IPS DF 4.7 (cell line): Measurements from ENCODE around the gene IBTK.
"Not testable (repeated sequence)": the region's sequence is repeated elsewhere in the genome, so short reads cannot be mapped to it uniquely, and the experiment has no call there.

Source experiments
- DNase-seq: peaks from one replicate; pipeline ENCODE4 v3.0.0-alpha.2; 2013; ENCODE audit warnings: low spot score; ENCODE audit errors: extremely low read depth

IBTK gene, protein sequence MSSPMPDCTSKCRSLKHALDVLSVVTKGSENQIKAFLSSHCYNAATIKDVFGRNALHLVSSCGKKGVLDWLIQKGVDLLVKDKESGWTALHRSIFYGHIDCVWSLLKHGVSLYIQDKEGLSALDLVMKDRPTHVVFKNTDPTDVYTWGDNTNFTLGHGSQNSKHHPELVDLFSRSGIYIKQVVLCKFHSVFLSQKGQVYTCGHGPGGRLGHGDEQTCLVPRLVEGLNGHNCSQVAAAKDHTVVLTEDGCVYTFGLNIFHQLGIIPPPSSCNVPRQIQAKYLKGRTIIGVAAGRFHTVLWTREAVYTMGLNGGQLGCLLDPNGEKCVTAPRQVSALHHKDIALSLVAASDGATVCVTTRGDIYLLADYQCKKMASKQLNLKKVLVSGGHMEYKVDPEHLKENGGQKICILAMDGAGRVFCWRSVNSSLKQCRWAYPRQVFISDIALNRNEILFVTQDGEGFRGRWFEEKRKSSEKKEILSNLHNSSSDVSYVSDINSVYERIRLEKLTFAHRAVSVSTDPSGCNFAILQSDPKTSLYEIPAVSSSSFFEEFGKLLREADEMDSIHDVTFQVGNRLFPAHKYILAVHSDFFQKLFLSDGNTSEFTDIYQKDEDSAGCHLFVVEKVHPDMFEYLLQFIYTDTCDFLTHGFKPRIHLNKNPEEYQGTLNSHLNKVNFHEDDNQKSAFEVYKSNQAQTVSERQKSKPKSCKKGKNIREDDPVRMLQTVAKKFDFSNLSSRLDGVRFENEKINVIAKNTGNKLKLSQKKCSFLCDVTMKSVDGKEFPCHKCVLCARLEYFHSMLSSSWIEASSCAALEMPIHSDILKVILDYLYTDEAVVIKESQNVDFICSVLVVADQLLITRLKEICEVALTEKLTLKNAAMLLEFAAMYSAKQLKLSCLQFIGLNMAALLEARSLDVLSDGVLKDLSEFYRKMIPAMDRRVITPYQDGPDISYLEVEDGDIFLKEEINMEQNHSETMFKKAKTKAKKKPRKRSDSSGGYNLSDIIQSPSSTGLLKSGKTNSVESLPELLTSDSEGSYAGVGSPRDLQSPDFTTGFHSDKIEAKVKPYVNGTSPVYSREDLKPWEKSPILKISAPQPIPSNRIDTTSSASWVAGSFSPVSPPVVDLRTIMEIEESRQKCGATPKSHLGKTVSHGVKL (N-terminal part only)

DNA sequence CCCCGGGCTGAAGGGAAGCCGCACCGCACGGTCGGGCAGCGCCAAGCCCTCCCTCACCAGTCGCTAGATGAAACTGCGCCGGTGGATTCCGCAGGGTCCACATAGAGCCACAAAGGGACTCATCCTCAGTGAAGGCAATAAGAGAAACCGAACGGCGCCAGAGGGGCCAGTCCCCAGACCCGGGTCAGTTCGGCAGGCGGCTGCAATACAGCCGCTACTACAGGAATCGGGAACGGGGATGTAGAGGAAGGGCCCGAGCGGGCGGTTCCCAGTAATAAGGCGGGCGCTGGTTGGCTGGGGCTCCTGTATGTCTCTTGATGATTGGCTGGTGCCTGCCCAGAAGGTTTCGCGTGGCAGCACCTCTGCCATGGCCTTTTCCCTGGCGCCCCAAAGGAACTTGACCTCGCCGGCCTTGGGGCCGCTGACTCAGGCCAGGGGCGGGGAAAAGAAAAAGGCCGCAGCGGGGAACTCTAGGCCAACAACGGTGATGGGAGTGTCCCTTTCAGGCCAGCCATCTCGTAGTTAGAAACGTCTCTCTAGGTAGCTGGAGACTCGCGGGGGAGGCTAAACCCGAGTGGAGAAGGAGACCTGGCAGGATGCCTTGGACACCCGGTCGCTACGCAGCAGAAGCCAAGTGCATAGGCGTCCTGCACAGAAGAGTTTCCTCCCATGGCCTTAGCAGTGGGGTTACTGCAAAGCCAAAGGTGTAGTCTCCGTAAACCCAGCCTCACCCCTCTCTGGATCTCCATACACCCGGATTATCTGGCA is at the start of gene IBTK:
TSS of gene IBTK (minus strand) at position 240 of the 768 bp plus-strand sequence. CDS start 7,258 bp downstream, outside the sequence.
- no peak for DNase-seq

DNA sequence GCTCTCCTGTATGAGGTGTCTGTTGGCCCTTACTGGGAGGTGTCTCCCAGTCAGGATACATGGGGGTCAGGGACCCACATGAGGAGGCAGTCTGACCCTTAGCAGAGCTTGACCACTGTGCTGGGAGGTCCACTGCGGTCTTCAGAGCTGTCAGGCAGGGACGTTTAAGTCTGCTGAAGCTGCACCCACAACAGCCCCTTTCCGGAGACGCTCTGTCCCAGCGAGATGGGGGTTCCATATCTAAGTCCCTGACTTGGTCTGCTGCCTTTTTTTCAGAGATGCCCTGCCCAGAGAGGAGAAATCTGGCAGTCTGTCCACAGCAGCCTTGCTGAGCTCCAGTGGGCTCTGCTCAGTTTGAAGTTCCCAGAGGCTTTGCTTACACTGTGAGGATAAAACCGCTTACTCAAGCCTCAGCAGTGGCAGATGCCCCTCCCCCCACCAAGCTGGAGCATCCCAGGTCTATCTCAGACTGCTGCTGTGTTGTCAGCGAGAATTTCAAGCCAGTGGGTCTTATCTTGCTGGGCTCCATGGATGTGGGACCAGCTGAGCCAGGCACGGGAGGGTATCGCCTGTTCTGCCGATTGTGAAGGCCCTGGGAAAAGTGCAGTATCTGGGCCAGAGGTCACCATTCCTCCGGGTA is 36.3 kb upstream of the IBTK start:
- DNase-seq, result no peak

DNA sequence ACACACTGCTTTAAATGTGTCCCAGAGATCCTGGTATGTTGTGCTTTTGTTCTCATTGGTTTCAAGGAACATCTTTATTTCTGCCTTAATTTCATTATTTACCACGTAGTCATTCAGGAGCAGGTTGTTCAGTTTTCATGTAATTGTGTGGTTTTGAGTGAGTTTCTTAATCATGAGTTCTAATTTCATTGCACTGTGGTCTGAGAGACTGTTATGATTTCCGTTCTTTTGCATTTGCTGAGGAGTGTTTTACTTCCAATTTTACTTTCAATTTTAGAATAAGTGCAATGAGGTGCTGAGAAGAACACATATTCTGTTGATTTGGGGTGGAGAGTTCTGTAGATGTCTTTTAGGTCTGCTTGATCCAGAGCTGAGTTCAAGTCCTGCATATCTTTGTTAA is 34.0 kb upstream of the IBTK start:
- not testable (repeated sequence) for DNase-seq

DNA sequence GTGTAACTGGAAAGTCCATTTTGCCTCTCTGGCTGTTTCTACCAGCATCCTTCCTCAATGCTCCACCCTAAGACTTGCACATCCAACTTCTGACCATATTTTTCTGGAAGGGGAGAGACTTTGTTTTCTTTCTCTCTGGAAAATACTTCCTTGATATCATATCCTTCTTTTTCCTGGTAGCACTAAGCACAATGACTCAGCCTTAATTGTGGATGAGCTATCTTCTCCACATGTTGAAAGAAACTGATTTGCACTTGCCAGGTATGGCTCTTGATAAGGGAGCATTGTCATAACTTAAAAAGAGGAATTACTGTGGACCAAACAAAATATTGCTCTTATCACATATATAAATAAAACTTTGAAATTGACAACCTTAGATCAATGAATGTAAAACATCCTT is 30.1 kb upstream of the IBTK start:
- DNase-seq, result no peak

DNA sequence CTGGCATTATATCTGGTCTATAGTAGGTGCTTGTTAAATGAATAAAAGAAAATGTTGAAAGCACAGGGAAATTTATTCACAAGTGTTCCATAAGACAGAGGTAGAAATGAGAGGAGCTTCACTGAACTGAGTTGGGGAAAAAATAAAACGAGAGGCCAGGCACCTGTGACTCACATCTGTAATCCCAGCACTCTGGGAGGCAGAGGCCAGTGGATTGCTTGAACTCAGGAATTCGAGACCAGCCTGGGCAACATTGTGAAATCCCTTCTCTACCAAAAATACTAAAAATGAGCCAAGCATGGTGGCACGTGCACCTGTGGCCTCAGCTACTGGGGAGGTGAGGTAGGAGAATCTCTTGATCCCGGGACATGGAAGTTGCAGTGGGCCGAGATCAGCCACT is 28.1 kb upstream of the IBTK start:
- DNase-seq, result no peak

DNA sequence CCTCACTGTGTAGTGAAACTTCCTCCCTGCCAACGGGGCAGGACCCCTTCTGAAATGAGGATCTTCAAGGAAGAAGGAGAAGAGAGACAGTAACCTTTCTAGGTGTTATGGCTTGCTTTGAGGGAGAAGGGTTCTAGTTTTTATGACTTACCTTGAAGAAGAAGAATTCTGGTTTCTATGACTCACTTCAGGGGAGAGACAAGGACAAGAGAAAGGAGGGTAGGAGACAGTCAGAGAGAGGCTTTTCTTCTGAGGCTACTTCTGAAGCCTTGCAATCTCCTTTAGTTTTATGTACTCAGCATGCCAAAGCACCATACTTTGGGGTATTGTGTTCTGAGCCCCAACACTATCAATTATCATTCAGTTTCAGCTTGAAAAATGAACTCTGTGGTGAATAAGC is 25.8 kb upstream of the IBTK start:
- DNase-seq, result no peak

DNA sequence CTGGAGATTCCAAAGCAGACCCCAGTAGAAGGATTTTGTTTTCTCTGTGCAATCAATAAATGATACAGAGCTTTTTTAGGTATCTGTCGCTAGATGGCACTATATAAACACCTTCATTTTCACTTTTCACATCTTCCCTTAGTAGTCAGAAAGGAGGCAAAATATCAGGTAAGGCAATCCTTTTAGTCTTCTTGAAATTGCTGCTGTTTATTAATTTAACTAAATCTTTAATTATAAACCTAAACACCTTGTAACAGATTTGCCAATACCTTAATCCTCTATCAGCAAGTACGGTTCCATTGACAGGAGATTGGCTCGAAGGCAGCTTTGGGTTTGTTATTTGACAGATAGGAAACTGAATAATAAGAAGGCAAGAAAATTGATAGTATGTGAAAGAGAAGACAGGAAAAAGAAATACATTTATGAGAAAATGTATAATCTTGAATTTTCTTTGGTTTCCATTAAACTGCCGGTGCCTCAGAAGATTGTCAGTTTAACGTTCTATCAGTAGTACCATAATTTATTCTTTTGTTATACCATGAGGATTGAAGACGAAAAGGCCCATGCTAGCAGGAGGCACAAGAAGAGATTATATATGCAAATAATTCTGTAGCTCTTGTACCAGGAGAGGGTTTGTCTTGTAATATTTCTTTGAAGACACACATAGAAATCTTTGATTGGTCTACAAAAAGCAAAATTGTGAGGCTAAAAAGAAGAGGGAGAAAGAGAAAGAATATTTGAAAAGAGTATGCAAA is 23.5 kb upstream of the IBTK start:
- no peak for DNase-seq

DNA sequence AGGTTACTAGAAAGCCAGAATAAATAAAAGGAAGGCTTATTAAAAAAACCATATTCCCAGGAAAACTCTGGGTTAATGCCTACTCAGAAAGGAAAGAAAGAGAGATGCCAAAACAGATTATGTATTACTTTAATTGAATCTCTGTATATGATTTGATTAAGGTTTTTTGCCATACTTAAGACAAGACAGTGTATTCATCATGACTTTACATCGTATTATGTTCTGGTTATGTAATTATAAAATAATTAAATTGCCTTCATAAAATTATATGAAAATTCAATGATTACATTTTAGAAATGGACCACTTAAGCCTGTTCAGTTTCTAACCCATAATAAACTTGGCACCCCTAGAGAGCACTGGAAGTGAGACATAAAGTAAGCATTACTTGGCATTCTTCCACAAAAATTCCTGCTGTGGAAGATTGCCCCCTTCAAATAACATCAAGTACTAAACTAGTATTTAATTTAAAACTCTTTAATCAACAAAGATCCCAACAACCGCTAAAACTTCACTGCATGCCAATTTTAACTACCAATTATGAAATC is 20.8 kb upstream of the IBTK start:
- no peak for DNase-seq

DNA sequence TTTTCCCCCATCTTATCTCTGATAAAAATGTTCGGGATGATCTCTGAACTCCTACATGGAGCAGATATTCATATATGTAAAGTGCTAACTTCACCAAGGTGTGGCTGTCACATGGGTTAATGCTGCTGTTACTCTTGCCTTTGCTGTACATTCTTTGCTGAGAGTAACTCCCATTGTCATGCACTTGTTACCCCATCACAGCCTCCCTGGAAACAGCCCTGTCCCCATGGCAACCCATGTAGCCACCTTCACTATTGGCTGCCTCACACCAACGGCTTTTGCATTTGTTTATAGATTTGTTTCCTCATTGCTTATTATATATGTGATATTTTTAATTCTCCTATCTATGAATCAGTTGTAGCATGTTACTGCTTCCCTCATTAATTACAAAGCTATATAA is 17.3 kb upstream of the IBTK start:
- DNase-seq, result no peak

DNA sequence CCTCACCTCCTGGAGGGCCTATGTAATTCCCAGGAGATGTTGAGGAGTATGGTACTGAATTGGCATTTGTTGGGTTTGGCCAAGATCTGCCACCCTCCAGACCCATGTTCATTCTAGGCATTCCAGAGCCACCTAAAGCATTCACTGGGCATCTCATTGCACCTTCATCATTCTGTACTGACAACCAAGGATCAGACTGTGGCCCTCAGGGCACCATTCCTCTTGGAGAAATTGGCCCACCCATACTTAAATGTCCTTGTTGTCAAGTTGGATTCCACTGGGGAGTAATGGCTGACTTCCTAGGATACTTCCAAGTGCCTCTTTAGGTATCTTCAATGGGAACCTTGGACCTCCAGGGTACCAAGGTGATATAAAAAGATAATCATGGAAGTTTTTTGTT is 16.8 kb upstream of the IBTK start:
- no peak for DNase-seq

DNA sequence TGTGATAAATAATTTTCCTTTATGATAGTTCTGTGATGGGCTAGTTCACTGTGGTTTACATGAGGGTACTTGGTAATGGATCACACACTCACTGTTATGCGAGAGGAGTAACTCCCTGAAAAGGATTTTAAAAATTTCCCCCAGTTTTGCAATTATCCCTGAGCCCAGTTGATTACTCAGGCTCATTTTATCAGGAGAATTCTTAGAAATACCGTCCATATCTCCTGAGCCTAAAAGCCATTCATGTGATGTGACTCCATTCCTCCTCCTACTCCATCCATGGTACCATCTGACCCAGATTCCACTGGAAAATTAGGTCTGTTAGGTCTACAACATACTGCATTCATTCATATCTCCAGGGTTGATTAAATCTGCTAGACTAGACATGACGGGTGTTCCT is 16.4 kb upstream of the IBTK start:
- DNase-seq, result no peak

DNA sequence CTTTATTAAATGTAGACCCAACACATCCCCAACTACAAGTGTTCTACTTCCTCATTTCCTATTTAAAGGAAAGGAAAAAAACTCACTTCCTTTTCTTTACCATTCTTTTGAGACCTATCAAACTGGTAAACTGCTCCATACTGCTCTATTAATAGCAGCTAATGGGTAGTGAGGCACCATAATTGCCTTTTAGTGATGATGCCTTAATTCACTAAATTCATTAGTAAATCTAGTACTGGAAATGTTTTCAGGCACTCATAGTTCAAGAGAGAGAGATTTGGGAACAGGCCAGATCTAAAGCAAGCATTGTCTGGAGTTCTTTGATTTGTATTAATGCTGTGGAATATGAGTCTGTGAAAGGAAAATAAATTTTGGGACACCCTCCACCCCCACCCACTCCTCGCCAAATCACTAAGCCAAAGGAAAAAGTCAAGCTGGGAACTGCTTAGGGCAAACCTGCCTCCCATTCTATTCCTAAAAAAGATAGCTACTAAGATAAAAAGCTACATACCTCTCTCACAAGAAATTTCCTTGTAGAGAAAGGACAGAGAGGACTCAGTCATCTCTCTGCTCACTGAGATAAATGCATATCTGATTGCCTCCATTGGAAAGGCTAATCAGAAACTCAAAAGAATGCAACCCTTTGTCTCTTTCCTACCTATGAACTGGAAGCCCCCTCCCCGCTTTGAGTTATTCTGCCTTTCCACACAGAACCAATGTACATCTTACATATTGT is 13.6 kb upstream of the IBTK start:
- no peak for DNase-seq

DNA sequence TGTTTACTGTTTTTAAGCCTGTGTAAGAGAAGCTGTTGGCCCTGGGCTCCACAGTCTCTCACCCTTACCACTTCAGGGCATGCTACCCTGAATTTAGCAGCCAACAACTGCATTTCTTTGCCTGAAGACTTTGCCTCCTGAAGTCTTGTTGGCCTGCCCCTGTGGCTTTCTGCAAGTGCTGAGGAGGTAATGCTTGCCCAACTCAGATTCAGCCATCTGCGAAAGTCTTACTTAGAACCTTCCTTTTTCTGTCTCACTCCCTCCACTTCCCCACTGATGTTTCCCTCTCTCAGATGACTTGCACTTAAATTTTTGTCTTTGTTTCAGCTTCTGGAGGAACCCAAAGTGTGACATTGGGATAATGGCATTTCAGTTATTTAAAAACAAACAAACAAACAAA is 11.8 kb upstream of the IBTK start:
- no peak for DNase-seq

DNA sequence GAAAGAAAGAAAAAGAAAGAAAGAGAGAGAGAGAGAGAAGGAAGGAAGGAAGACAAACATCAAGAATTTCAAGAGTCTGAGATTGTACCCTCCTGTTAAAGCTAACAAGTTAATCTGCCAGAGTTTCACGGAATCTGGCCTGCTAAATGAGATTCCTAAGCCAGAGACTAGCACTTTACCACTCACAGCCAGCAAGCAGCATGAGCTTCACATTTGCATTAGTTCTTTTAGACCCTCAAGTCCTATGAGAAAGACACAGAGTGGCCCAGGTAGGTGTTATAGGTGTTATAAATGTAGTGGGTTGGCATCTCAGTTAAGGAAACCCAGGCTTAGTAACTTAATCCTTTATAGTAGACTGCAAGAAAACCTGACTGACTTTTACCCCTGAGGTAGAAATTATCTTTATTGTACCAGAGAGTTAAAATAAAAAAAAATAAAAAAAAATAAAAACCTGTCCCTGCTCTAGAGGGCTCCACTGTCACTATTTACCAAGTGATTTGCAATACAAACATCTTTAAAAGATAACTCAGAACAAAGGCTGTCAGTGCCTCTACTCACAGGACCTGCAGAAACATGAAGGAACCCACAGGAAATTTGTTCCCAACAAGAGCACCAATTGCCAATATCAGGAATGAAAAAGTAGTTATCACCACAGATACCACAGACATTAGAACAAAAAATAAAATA is 9.7 kb upstream of the IBTK start:
- DNase-seq, result no peak

DNA sequence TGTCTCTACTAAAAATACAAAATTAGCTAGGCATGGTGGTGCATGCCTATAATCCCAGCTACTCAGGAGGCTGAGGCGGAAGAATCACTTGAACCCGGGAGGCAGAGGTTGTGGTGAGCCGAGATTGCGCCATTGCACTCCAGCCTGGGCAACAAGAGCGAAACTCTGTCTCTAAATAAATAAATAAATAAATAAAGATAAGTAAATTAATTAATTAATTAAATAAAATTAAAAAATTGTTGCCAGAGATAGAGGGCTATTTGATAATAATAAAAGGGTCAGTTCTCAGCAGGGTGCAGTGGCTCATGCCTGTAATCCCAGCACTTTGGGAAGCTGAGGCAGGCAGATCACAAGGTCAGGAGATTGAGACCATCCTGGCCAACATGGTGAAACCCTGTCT is 7.2 kb upstream of the IBTK start:
- not testable (repeated sequence) for DNase-seq

DNA sequence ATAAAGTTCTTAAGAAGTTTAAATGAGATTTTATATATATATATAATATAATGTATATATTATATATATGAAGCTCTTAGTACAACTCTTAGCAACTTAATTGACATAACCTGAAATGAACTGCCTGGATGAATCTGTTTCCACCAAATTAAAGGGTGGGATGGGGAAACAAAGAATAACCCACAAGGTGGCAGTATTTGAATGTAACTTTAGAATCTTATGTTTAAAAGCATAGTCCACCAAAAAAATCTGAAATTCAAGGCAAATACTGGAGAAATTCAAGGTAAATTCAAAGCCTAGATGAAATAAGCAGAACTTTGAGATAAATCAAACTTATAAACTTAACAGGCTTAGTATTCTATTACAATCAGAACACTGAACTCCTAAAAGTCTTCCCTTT is 4.4 kb upstream of the IBTK start:
- DNase-seq, result no peak

DNA sequence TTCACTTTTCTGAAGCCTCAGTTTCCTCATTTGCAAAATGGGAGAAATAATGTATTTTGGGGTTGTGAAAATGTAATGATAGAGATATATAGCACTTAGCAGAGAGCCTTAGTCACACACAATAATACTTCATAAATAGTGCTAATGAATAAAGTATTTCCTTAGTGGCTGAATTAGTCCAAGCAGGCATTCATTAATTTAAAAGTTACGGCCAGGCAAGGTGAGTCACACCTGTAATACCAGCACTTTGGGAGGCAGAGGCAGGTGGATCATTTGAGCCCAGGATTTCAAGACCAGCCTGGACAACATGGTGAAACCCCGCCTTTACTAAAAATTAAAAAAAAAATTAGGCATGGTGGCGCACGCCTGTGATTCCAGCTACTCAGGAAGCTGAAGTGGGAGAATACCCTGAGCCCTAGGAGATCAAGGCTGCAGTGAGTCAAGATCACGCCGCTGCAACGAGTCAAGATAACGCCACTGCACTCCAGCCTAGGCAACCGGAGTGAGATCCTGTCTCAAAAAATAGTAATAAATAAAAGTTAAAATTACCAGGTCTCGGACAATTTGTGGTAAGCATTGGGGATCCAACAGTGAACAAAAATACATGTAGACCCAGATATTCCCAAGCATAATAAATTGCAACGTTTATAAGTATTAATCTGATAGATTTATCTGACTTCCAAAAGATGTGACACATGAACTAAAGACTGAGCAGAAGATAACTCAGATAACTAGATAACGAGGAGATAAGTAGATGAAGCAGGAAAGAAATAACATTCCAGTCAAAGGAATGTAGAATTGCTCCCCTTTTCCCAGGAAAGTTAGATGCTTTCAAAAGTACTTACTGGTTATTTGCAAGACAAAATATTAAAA is 2.1 kb upstream of the IBTK start:
- no peak for DNase-seq
